ENCODE measurements around the gene NELFCD. TPM values are rescaled to one million over a fixed set of nuclear protein-coding genes. Genes with fewer than 3 reads are reported as not detected.

The NELFCD gene
- total and polyA plus RNA-seq, 9 of the 15 experiments (the other 6 are each of a cell fraction or from before 2014, with no cell fraction given) = 11.7 to 163 (median 96.5) TPM

DNA sequence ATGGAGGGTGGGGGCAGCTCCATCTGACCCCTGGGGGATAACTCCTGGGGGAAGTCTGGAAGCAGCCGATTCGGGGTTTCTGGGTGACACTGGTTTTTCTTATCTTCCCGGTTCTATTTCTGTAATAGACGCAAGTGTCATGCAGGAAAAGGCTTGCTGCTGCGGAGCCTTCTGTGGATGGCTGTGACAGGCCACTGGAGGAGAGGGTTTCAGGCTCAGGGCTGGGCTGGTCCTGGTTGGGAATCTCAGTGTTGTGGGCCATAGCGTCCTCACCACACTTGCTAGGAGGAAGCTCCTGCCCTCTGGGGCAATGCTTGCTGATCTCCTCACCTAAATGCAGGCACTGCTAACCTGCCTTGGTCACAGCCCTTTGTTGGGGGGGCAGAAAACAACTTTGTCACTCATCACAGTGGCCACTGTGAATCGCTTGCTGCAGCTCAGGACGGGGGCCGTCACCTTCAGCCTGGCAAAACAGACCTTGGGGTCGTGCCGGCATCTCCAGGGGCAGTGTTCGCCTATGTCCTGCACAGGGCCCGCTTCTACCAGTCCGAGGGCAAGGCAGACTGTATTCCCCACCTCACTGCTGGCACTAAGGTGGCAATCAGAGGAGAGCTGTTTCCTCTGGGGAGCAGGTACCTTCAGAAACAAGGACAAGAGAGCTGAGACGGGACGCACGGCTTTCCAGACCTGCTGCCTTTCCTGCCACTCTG lies 33.8 kb downstream of the NELFCD start (continued):
- TF ChIP-seq NFE2 (IDR thresholded peaks at IDR 0.05; ENCODE audit: low read depth) (no peak), KLF10 (CRISPR knock-in tag; IDR thresholded peaks at IDR 0.05) (no peak), ZNF766 (CRISPR knock-in tag; conservative IDR thresholded peaks at IDR 0.05) (no peak), ZC3H11A (IDR thresholded peaks at IDR 0.05; ENCODE audit: low read depth, low read length) (no peak), ZC3H8 (IDR thresholded peaks at IDR 0.05) (no peak), ZNF77 (CRISPR knock-in tag; IDR thresholded peaks at IDR 0.05) (no peak), SMAD4 (CRISPR knock-in tag; conservative IDR thresholded peaks at IDR 0.05) (no peak), PYGO2 (tag; IDR thresholded peaks at IDR 0.05) (no peak)
- TF ChIP-seq, protein P1, sequence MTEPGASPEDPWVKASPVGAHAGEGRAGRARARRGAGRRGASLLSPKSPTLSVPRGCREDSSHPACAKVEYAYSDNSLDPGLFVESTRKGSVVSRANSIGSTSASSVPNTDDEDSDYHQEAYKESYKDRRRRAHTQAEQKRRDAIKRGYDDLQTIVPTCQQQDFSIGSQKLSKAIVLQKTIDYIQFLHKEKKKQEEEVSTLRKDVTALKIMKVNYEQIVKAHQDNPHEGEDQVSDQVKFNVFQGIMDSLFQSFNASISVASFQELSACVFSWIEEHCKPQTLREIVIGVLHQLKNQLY (CRISPR knock-in tag; conservative IDR thresholded peaks at IDR 0.05) = no peak
- TF ChIP-seq, protein P2, sequence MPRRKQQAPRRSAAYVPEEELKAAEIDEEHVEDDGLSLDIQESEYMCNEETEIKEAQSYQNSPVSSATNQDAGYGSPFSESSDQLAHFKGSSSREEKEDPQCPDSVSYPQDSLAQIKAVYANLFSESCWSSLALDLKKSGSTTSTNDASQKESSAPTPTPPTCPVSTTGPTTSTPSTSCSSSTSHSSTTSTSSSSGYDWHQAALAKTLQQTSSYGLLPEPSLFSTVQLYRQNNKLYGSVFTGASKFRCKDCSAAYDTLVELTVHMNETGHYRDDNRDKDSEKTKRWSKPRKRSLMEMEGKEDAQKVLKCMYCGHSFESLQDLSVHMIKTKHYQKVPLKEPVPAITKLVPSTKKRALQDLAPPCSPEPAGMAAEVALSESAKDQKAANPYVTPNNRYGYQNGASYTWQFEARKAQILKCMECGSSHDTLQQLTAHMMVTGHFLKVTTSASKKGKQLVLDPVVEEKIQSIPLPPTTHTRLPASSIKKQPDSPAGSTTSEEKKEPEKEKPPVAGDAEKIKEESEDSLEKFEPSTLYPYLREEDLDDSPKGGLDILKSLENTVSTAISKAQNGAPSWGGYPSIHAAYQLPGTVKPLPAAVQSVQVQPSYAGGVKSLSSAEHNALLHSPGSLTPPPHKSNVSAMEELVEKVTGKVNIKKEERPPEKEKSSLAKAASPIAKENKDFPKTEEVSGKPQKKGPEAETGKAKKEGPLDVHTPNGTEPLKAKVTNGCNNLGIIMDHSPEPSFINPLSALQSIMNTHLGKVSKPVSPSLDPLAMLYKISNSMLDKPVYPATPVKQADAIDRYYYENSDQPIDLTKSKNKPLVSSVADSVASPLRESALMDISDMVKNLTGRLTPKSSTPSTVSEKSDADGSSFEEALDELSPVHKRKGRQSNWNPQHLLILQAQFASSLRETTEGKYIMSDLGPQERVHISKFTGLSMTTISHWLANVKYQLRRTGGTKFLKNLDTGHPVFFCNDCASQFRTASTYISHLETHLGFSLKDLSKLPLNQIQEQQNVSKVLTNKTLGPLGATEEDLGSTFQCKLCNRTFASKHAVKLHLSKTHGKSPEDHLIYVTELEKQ (CRISPR knock-in tag; IDR thresholded peaks at IDR 0.05) = no peak
- TF ChIP-seq, protein P3, sequence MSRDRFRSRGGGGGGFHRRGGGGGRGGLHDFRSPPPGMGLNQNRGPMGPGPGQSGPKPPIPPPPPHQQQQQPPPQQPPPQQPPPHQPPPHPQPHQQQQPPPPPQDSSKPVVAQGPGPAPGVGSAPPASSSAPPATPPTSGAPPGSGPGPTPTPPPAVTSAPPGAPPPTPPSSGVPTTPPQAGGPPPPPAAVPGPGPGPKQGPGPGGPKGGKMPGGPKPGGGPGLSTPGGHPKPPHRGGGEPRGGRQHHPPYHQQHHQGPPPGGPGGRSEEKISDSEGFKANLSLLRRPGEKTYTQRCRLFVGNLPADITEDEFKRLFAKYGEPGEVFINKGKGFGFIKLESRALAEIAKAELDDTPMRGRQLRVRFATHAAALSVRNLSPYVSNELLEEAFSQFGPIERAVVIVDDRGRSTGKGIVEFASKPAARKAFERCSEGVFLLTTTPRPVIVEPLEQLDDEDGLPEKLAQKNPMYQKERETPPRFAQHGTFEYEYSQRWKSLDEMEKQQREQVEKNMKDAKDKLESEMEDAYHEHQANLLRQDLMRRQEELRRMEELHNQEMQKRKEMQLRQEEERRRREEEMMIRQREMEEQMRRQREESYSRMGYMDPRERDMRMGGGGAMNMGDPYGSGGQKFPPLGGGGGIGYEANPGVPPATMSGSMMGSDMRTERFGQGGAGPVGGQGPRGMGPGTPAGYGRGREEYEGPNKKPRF (IDR thresholded peaks at IDR 0.05; ENCODE audit: low read depth, low read length) = no peak
- TF ChIP-seq, protein P4, sequence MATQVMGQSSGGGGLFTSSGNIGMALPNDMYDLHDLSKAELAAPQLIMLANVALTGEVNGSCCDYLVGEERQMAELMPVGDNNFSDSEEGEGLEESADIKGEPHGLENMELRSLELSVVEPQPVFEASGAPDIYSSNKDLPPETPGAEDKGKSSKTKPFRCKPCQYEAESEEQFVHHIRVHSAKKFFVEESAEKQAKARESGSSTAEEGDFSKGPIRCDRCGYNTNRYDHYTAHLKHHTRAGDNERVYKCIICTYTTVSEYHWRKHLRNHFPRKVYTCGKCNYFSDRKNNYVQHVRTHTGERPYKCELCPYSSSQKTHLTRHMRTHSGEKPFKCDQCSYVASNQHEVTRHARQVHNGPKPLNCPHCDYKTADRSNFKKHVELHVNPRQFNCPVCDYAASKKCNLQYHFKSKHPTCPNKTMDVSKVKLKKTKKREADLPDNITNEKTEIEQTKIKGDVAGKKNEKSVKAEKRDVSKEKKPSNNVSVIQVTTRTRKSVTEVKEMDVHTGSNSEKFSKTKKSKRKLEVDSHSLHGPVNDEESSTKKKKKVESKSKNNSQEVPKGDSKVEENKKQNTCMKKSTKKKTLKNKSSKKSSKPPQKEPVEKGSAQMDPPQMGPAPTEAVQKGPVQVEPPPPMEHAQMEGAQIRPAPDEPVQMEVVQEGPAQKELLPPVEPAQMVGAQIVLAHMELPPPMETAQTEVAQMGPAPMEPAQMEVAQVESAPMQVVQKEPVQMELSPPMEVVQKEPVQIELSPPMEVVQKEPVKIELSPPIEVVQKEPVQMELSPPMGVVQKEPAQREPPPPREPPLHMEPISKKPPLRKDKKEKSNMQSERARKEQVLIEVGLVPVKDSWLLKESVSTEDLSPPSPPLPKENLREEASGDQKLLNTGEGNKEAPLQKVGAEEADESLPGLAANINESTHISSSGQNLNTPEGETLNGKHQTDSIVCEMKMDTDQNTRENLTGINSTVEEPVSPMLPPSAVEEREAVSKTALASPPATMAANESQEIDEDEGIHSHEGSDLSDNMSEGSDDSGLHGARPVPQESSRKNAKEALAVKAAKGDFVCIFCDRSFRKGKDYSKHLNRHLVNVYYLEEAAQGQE (IDR thresholded peaks at IDR 0.05; ENCODE audit: borderline replicate concordance) = 0 out of 2 replicates have a peak, but pooled peaks have one; percentile 20
- TF ChIP-seq, protein P4 (CRISPR knock-in tag; IDR thresholded peaks at IDR 0.05; ENCODE audit: low read depth) = no peak
